K562 (cell line): Measurements from ENCODE around the gene CERS2. TPM values are rescaled to one million over a fixed set of nuclear protein-coding genes. Genes with fewer than 3 reads are reported as not detected.

ENCODE experiments used
- ARID3B ChIP-seq: fragments of 250-450 bp; sonication (Bioruptor Pico); IDR thresholded peaks from 2 replicates; pipeline ENCODE4 v1.4.0; 2020; ENCODE audit warnings: borderline replicate concordance
- BCL6 ChIP-seq: fragments of 250-450 bp; sonication (Bioruptor Pico); IDR thresholded peaks from 2 replicates; pipeline ENCODE4 v1.4.0; 2020
- CAMTA2 ChIP-seq: fragments of 250-450 bp; sonication (Bioruptor Pico); conservative IDR thresholded peaks from 2 replicates; pipeline ENCODE4 v1.5.1; 2022
- CBX5 ChIP-seq: IDR thresholded peaks from 2 replicates; pipeline ENCODE4 v1.6.1; 2014; ENCODE audit warnings: low read depth, borderline replicate concordance
- DIDO1 ChIP-seq: fragments of 450-650 bp; IDR thresholded peaks from 2 replicates; pipeline ENCODE4 v1.6.1; 2016; ENCODE audit warnings: low read depth, missing biosample characterization, missing genetic modification characterization
- DMBX1 ChIP-seq: fragments of 250-450 bp; sonication (Bioruptor Pico); IDR thresholded peaks from 2 replicates; pipeline ENCODE4 v1.8.0; 2022; ENCODE audit warnings: inconsistent platforms, mild to moderate bottlenecking, moderate library complexity, borderline replicate concordance
- ELF2 ChIP-seq: fragments of 250-450 bp; sonication (Bioruptor Pico); IDR thresholded peaks from 2 replicates; pipeline ENCODE4 v1.5.0; 2021; ENCODE audit warnings: mild to moderate bottlenecking
- ETV6 ChIP-seq, 3 experiments: fragments of 150-350 bp in 1 of 3; sonication (generic) in 1 of 3; formaldehyde crosslinking in 1 of 3; IDR thresholded peaks; 2 replicates each; pipeline versions ENCODE4 v1.6.1 to v1.8.0; 2014 to 2022; ENCODE audit warnings: borderline replicate concordance in 2 of 3, low read depth in 2 of 3, antibody characterized with exemption in 1 of 3, low read length in 1 of 3, mild to moderate bottlenecking in 1 of 3, missing genetic modification reagents in 1 of 3
- GTF2F1 ChIP-seq: IDR thresholded peaks from 2 replicates; pipeline ENCODE4 v1.6.1; 2011; ENCODE audit warnings: low read depth, low read length, improper control_type of control experiment
- HDAC2 ChIP-seq: fragments of 450-650 bp; IDR thresholded peaks from 2 replicates; pipeline ENCODE4 v1.6.1; 2016; ENCODE audit warnings: mild to moderate bottlenecking
- JUN ChIP-seq, 2 experiments: sonication (generic) in 1 of 2; formaldehyde crosslinking in 1 of 2; IDR thresholded peaks; 2 replicates each; pipeline versions ENCODE4 v1.6.1 to v1.8.0; 2012 to 2022; ENCODE audit warnings: borderline replicate concordance in 2 of 2, mild to moderate bottlenecking in 2 of 2, improper control_type of control experiment in 1 of 2, low read depth in 1 of 2, low read length in 1 of 2, missing genetic modification reagents in 1 of 2
- MCM3 ChIP-seq: fragments of 450-650 bp; IDR thresholded peaks from 2 replicates; pipeline ENCODE4 v1.6.1; 2016
- NFATC3 ChIP-seq: fragments of 450-650 bp; IDR thresholded peaks from 2 replicates; pipeline ENCODE4 v1.6.1; 2017; ENCODE audit warnings: mild to moderate bottlenecking
- POLR2G ChIP-seq: fragments of 200-400 bp; formaldehyde crosslinking; IDR thresholded peaks from 2 replicates; pipeline ENCODE4 v1.6.1; 2017; ENCODE audit warnings: low read depth, mild to moderate bottlenecking, antibody characterized with exemption, low read length, moderate library complexity
- RBFOX2 ChIP-seq: fragments of 200-400 bp; formaldehyde crosslinking; IDR thresholded peaks from 2 replicates; pipeline ENCODE4 v1.6.1; 2017; ENCODE audit warnings: low read depth, mild to moderate bottlenecking, low read length, moderate library complexity
- RFX7 ChIP-seq: fragments of 250-450 bp; sonication (Bioruptor Pico); IDR thresholded peaks from 2 replicates; pipeline ENCODE4 v1.5.1; 2021; ENCODE audit warnings: mild to moderate bottlenecking
- SIN3A ChIP-seq, 2 experiments: fragments of 150-350 bp in 1 of 2; IDR thresholded peaks; 2 replicates each; pipeline ENCODE4 v1.6.1; 2011 to 2016; ENCODE audit warnings: borderline replicate concordance in 2 of 2, low read depth in 2 of 2, low read length in 2 of 2, mild to moderate bottlenecking in 2 of 2, moderate library complexity in 2 of 2; ENCODE audit not compliant: control insufficient read depth in 1 of 2
- SIN3B ChIP-seq: fragments of 450-650 bp; IDR thresholded peaks from 2 replicates; pipeline ENCODE4 v1.6.1; 2017; ENCODE audit warnings: low read depth, mild to moderate bottlenecking, moderate library complexity
- TAF15 ChIP-seq: fragments of 200-400 bp; formaldehyde crosslinking; IDR thresholded peaks from 2 replicates; pipeline ENCODE4 v1.6.1; 2017; ENCODE audit warnings: mild to moderate bottlenecking, low read depth, low read length, moderate library complexity
- TRIM28 ChIP-seq: fragments of 450-650 bp; IDR thresholded peaks from 2 replicates; pipeline ENCODE4 v1.6.1; 2017
- ZNF224 ChIP-seq: sonication (generic); formaldehyde crosslinking; IDR thresholded peaks from 2 replicates; pipeline ENCODE4 v1.8.0; 2022; ENCODE audit warnings: mild to moderate bottlenecking, missing genetic modification reagents
- ZNF282 ChIP-seq: sonication (generic); formaldehyde crosslinking; IDR thresholded peaks from 2 replicates; pipeline ENCODE4 v1.8.1; 2023; ENCODE audit warnings: missing genetic modification reagents
- ZNF311 ChIP-seq: fragments of 250-450 bp; sonication (Bioruptor Pico); IDR thresholded peaks from 2 replicates; pipeline ENCODE4 v1.4.0; 2020; ENCODE audit warnings: mild to moderate bottlenecking, moderate library complexity
- ZNF512 ChIP-seq: IDR thresholded peaks from 2 replicates; pipeline ENCODE4 v1.6.1; 2016; ENCODE audit warnings: missing genetic modification characterization, missing compliant biosample characterization
- ZNF57 ChIP-seq: fragments of 450-650 bp; formaldehyde crosslinking; IDR thresholded peaks from 2 replicates; pipeline ENCODE4 v1.4.0; 2020; ENCODE audit warnings: mild to moderate bottlenecking, moderate library complexity
- ZNF766 ChIP-seq: fragments of 200-800 bp; sonication (Bioruptor generic); conservative IDR thresholded peaks from 2 replicates; pipeline ENCODE4 v1.6.1; 2016; ENCODE audit warnings: missing genetic modification characterization, missing compliant biosample characterization
- polyA plus RNA-seq, 8 experiments: library from polyadenylated mRNA; depleted of rRNA in 4 of 8; stranded (reverse) in 5 of 8; unstranded in 3 of 8; fragments of >200 nt; fragmentation: Nextera tagmentation in 2 of 8; fragmentation: Illumina TruSeq in 1 of 8; extraction: Ambion mirVana in 2 of 8; extraction: Trizol in 1 of 8; gene quantifications; 2 replicates each; pipeline versions ENCODE4 v1.2.1 to v1.2.3, GENCODE V29; 2011 to 2014; ENCODE audit warnings: inconsistent platforms in 1 of 8, missing spikeins in 1 of 8
- total RNA-seq, 7 experiments: library from RNA; depleted of rRNA in 6 of 7; stranded (reverse); fragments of >200 nt in 6 of 7; fragmentation: Illumina TruSeq in 2 of 7; extraction: Trizol in 2 of 7; gene quantifications; 2 replicates each; pipeline versions ENCODE4 v1.2.1 to v1.2.3, GENCODE V29; 2011 to 2021; ENCODE audit warnings: low replicate concordance in 1 of 7

Gene CERS2
- total and polyA plus RNA-seq, 9 of the 15 experiments (the other 6 are each of a cell fraction or from before 2014, with no cell fraction given): 23.4 to 295 (median 132) TPM

GRCh38 chr1:151008244-151009205 lies 33.9 kb upstream of the CERS2 start, which contains the start of gene PRUNE1 (continued):
- no peak for TF ChIP-seq ARID3B (CRISPR knock-in tag)
- no peak for TF ChIP-seq ZNF224
- TF ChIP-seq SIN3A (IDR thresholded peaks at IDR 0.05; ENCODE audit: borderline replicate concordance in 2 of 2, control insufficient read depth in 1 of 2, low read depth in 2 of 2, low read length in 2 of 2): peak; percentile 57 to 70; a peak in 2 of 4 replicates
- peak; percentile 84 for TF ChIP-seq POLR2G
- no peak for TF ChIP-seq ETV6 (IDR thresholded peaks at IDR 0.05; ENCODE audit: borderline replicate concordance in 1 of 2, low read depth in 2 of 2, low read length in 1 of 2)
- TF ChIP-seq ETV6 (CRISPR knock-in tag; IDR thresholded peaks at IDR 0.05; ENCODE audit: borderline replicate concordance): no peak
- TF ChIP-seq TRIM28: peak; percentile 55; the same call in 1 of the 2 replicates
- TF ChIP-seq CAMTA2 (CRISPR knock-in tag): no peak
- no peak for TF ChIP-seq NFATC3
- no peak for TF ChIP-seq GTF2F1
- no peak for TF ChIP-seq ZNF311 (CRISPR knock-in tag)
- TF ChIP-seq HDAC2: 0 out of 2 replicates have a peak, but pooled peaks have one; percentile 27
- TF ChIP-seq ELF2 (CRISPR knock-in tag): no peak
- no peak for TF ChIP-seq DIDO1 (tag)
- TF ChIP-seq ZNF282: 0 out of 2 replicates have a peak, but pooled peaks have one; percentile 67
- no peak for TF ChIP-seq CBX5
- no peak for TF ChIP-seq JUN (IDR thresholded peaks at IDR 0.05; ENCODE audit: borderline replicate concordance, low read depth, low read length)
- no peak for TF ChIP-seq JUN (CRISPR knock-in tag; IDR thresholded peaks at IDR 0.05; ENCODE audit: borderline replicate concordance)
- no peak for TF ChIP-seq ZNF57 (CRISPR knock-in tag)
- TF ChIP-seq MCM3: no peak
- TF ChIP-seq SIN3B: peak; percentile 52; the same call in 1 of the 2 replicates
- no peak for TF ChIP-seq ZNF512 (tag)
- TF ChIP-seq RFX7 (CRISPR knock-in tag): no peak
- TF ChIP-seq BCL6 (CRISPR knock-in tag): no peak
- TF ChIP-seq DMBX1: no peak; the same call in 1 of the 2 replicates
- TF ChIP-seq TAF15: no peak
- peak; percentile 82 for TF ChIP-seq RBFOX2
- TF ChIP-seq ZNF766 (CRISPR knock-in tag): 0 out of 2 replicates have a peak, but pooled peaks have one; percentile 3
